ENCODE data around the gene NFKBIB. TPM values are rescaled to one million over a fixed set of nuclear protein-coding genes. Genes with fewer than 3 reads are reported as not detected.

The NFKBIB gene
- polyA plus RNA-seq, 2 of the 4 experiments (the other 2 are of a cell fraction), result 35.0 to 61.7 TPM

GRCh38 chr19:38919837-38920601 is 20.2 kb downstream of the NFKBIB start:
- no peak for TF ChIP-seq CEBPB (IDR thresholded peaks at IDR 0.05)
- no peak for TF ChIP-seq JUN (IDR thresholded peaks at IDR 0.05)
- TF ChIP-seq, protein P1, sequence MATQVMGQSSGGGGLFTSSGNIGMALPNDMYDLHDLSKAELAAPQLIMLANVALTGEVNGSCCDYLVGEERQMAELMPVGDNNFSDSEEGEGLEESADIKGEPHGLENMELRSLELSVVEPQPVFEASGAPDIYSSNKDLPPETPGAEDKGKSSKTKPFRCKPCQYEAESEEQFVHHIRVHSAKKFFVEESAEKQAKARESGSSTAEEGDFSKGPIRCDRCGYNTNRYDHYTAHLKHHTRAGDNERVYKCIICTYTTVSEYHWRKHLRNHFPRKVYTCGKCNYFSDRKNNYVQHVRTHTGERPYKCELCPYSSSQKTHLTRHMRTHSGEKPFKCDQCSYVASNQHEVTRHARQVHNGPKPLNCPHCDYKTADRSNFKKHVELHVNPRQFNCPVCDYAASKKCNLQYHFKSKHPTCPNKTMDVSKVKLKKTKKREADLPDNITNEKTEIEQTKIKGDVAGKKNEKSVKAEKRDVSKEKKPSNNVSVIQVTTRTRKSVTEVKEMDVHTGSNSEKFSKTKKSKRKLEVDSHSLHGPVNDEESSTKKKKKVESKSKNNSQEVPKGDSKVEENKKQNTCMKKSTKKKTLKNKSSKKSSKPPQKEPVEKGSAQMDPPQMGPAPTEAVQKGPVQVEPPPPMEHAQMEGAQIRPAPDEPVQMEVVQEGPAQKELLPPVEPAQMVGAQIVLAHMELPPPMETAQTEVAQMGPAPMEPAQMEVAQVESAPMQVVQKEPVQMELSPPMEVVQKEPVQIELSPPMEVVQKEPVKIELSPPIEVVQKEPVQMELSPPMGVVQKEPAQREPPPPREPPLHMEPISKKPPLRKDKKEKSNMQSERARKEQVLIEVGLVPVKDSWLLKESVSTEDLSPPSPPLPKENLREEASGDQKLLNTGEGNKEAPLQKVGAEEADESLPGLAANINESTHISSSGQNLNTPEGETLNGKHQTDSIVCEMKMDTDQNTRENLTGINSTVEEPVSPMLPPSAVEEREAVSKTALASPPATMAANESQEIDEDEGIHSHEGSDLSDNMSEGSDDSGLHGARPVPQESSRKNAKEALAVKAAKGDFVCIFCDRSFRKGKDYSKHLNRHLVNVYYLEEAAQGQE (IDR thresholded peaks at IDR 0.05), result no peak
- TF ChIP-seq PHF8 (IDR thresholded peaks at IDR 0.05; ENCODE audit: borderline replicate concordance, low read depth), result no peak
- TF ChIP-seq CBX8 (IDR thresholded peaks at IDR 0.05), result no peak
- TF ChIP-seq EP300 (IDR thresholded peaks at IDR 0.05), result no peak
- TF ChIP-seq SREBF2 (IDR thresholded peaks at IDR 0.05), result no peak
- no peak for TF ChIP-seq HDAC2 (IDR thresholded peaks at IDR 0.05)
- no peak for TF ChIP-seq CHD2 (IDR thresholded peaks at IDR 0.05; ENCODE audit: low read length, partially characterized antibody)
- TF ChIP-seq EHF (CRISPR knock-in tag; IDR thresholded peaks at IDR 0.05), result no peak
- no peak for TF ChIP-seq TP53 (CRISPR knock-in tag; IDR thresholded peaks at IDR 0.05)
- TF ChIP-seq NFE2L2 (conservative IDR thresholded peaks at IDR 0.05; ENCODE audit: low read length), result no peak
- no peak for TF ChIP-seq GATA3 (IDR thresholded peaks at IDR 0.05; ENCODE audit: borderline replicate concordance)
- Histone ChIP-seq H3K27ac (no peak overlapping the region), H3K4me3 (no peak overlapping the region), H3K4me1 (0 out of 3 replicates have a peak, but pooled peaks cover 5% of the 10 kb centered on the region), H3K9me3 (no peaks in the 10 kb centered on the region), H3K4me2 (no peak overlapping the region)
- DNase-seq (ENCODE audit: low read depth in 1 of 2, low spot score in 1 of 2), result no peak
- WGBS (ENCODE audit: missing lambda C conversion rate), result 75% methylated on average over 21 of the region's 21 CpGs
- ChIA-PET CTCF (interaction anchor here (0.7 to 4.1 kb wide), 11 partner anchors 10 to 517 kb away, joined by 3 to 105 read pairs (median 12); partner anchors contain the start of genes FAM98C, MRPS12, NFKBIB and SARS2), POLR2A (interaction anchor here (0.5 to 4.0 kb wide), 4 partner anchors 11 to 301 kb away, joined by 3 to 20 read pairs (median 4); partner anchors contain the start of genes ECH1, EIF3K, MRPS12 and NFKBIB)
- no peak for FAIRE-seq
- ATAC-seq, result no peak

DNA sequence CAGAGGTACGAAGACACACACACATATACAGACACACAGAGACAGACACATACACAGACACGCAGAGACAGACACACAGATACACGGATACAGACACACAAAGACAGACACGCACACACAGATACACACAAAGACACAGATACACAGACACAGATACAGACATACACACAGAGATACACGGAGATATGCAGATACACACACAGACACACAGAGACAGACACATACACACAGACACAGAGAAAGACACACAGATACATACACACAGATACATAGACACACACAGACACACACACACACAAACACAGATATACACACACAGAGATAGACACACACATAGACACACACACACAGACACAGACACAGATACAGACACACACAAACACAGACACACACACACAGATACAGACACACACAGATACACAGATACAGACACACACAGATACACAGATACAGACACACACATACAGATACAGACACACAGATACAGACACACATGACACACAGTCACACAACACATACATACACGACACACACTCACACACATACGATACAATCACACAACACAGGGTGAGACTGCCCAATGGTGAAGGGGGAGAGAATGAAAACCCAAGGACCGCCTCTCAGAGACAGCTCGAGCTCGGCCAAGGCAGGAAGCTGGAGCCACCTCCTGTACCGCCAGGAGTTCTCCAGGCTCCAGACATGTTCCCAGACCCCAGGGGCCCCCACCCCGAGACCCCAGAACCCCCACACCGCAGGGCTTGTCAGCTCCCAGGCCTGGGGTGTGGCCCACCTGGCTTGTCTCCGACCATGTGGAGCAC is 21.0 kb downstream of the NFKBIB start:
- ChIA-PET CTCF (interaction anchor here (1.0 to 4.1 kb wide), 7 partner anchors 9 to 377 kb away, joined by 3 to 105 read pairs (median 3); partner anchors contain the start of genes CCER2, MRPS12 and SARS2), POLR2A (interaction anchor here (0.6 to 4.0 kb wide), 4 partner anchors 10 to 511 kb away, joined by 3 to 20 read pairs (median 10); partner anchors contain the start of genes EIF3K, MRPS12 and SARS2)
- FAIRE-seq (peak; percentile 97), DNase-seq (ENCODE audit: low read depth in 1 of 2, low spot score in 1 of 2) (no peak), ATAC-seq (no peak)
- TF ChIP-seq HEYL (CRISPR knock-in tag; IDR thresholded peaks at IDR 0.05), result no peak
- H3K9me3 ChIP-seq, result no peaks in the 10 kb centered on the region
- no peak overlapping the region for H3K27ac ChIP-seq
- no peak overlapping the region for H3K4me3 ChIP-seq
- WGBS (ENCODE audit: missing lambda C conversion rate), result 77% methylated on average over 13 of the region's 14 CpGs
- H3K4me2 ChIP-seq, result no peak overlapping the region
- H3K4me1 ChIP-seq, result 0 out of 3 replicates have a peak, but pooled peaks cover 5% of the 10 kb centered on the region

DNA sequence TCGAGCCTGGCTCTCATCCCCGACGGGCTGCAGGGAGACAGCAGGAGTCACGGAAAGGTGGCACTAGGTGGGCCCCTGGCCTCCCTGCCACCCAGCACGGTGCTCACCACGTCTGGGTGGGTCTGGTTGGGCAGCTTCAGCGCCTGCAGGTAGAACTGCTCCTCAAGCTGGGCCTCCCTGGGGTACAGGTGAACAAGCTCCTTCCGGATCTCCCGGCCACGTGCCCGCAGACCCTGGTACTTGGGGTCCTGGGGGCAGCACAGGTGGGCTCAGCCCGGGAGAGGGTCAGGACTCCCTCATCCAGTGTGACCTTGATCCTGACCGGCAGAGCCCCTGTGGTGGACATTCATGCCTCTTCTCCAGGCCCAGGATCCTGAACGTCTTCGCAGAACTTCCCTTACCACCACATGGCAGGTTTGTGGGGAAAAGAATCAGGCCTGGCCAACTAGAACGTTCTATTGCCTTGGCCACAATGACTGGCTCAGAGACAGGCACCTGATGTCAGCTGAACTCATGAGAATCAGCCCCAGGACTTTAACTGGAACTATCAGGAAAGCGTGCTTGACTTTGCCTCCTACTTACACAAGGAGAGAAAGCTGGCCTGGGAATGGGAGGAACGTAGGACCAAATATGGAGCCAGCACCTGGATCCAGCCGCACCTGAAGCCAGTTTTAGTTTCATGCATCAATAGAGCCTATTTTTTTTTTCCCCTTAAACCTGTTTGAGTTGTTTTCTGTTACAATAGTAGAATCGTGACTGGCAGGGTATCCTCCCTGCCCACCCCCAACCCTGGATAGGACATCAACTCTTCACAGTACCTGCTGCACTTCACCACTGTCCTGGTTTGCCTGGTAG is 21.9 kb downstream of the NFKBIB start:
- POLR2A ChIA-PET, result interaction anchor here (0.6 to 1.6 kb wide), 2 partner anchors 9 to 511 kb away, joined by 9 to 11 read pairs; partner anchors contain the start of genes MRPS12 and SARS2
- no peak for DNase-seq (ENCODE audit: low read depth in 1 of 2, low spot score in 1 of 2)
- TF ChIP-seq CBX8 (IDR thresholded peaks at IDR 0.05), result no peak
- TF ChIP-seq HOXB5 (CRISPR knock-in tag; IDR thresholded peaks at IDR 0.05), result no peak
- TF ChIP-seq RCOR1 (IDR thresholded peaks at IDR 0.05; ENCODE audit: low read depth, low read length), result no peak
- TF ChIP-seq RNF2 (IDR thresholded peaks at IDR 0.05; ENCODE audit: borderline replicate concordance, low read depth), result no peak
- TF ChIP-seq, protein P2, sequence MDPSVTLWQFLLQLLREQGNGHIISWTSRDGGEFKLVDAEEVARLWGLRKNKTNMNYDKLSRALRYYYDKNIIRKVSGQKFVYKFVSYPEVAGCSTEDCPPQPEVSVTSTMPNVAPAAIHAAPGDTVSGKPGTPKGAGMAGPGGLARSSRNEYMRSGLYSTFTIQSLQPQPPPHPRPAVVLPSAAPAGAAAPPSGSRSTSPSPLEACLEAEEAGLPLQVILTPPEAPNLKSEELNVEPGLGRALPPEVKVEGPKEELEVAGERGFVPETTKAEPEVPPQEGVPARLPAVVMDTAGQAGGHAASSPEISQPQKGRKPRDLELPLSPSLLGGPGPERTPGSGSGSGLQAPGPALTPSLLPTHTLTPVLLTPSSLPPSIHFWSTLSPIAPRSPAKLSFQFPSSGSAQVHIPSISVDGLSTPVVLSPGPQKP (IDR thresholded peaks at IDR 0.05; ENCODE audit: low read depth, low read length), result no peak
- ATAC-seq, result no peak
- H3K4me1 ChIP-seq, result 0 out of 3 replicates have a peak, but pooled peaks cover 5% of the 10 kb centered on the region
- CTCF ChIA-PET, result interaction anchor here (0.7 to 2.2 kb wide), 7 partner anchors 10 to 378 kb away, joined by 3 to 28 read pairs (median 3); partner anchors contain the start of genes CAPN12, CCER2, MRPS12 and SARS2
- H3K27ac ChIP-seq, result no peak overlapping the region
- FAIRE-seq, result peak; percentile 83
- H3K4me2 ChIP-seq, result no peak overlapping the region
- WGBS (ENCODE audit: missing lambda C conversion rate), result 90% methylated on average over 20 of the region's 20 CpGs
- H3K4me3 ChIP-seq, result no peak overlapping the region
- H3K9me3 ChIP-seq, result no peaks in the 10 kb centered on the region

Data from A549 (cell line).